GM23338 (cell line): ENCODE data around the gene UPP2. TPM values are rescaled to one million over a fixed set of nuclear protein-coding genes. Genes with fewer than 3 reads are reported as not detected.

ENCODE experiments used
- ATAC-seq: fragments of 200-7000 bp; cut with Tn5 transposase; 3 replicates; pipeline ENCODE4 v1.9.1; 2020
- DNase-seq: peaks from one replicate; pipeline ENCODE4 v3.0.0-alpha.2; 2015; ENCODE audit warnings: low spot score
- H2AFZ ChIP-seq: fragments of 200-600 bp; sonication (generic); 2 replicates; pipeline ENCODE4 v1.8.0; 2016; ENCODE audit warnings: antibody characterized with exemption, mild to moderate bottlenecking, moderate library complexity
- H3F3A ChIP-seq: fragments of 200-600 bp; sonication (generic); replicated peaks from 2 replicates; pipeline ENCODE4 v1.8.0; 2017; ENCODE audit warnings: antibody characterized with exemption, mixed run types, low read depth
- H3K27ac ChIP-seq: fragments of 200-600 bp; sonication (generic); 2 replicates; pipeline ENCODE4 v1.6.1; 2016; ENCODE audit warnings: low read depth
- H3K27me3 ChIP-seq: fragments of 200-600 bp; sonication (generic); 2 replicates; pipeline ENCODE4 v1.8.0; 2016; ENCODE audit warnings: mild to moderate bottlenecking, mixed run types, moderate library complexity; ENCODE audit not compliant: insufficient read depth
- H3K36me3 ChIP-seq: fragments of 200-600 bp; sonication (generic); 2 replicates; pipeline ENCODE4 v1.8.0; 2016; ENCODE audit warnings: mild to moderate bottlenecking; ENCODE audit not compliant: insufficient read depth
- H3K4me1 ChIP-seq: fragments of 200-600 bp; sonication (generic); 2 replicates; pipeline ENCODE4 v1.8.0; 2016; ENCODE audit warnings: mild to moderate bottlenecking, moderate library complexity; ENCODE audit not compliant: insufficient read depth
- H3K4me2 ChIP-seq: fragments of 200-600 bp; sonication (generic); 2 replicates; pipeline ENCODE4 v1.7.1; 2017; ENCODE audit warnings: mixed run types
- H3K4me3 ChIP-seq: fragments of 200-600 bp; sonication (generic); 2 replicates; pipeline ENCODE4 v1.6.1; 2016; ENCODE audit warnings: mixed run types
- H3K79me2 ChIP-seq: fragments of 200-600 bp; sonication (generic); replicated peaks from 2 replicates; pipeline ENCODE4 v1.8.0; 2017; ENCODE audit warnings: mild to moderate bottlenecking; ENCODE audit not compliant: insufficient read depth
- H3K9me2 ChIP-seq: fragments of 200-600 bp; sonication (generic); 2 replicates; pipeline ENCODE4 v1.8.0; 2017; ENCODE audit not compliant: insufficient read depth
- H4K20me1 ChIP-seq: fragments of 200-600 bp; sonication (generic); replicated peaks from 2 replicates; pipeline ENCODE4 v1.8.0; 2017; ENCODE audit warnings: mild to moderate bottlenecking; ENCODE audit not compliant: insufficient read depth
- H3K27ac Mint-ChIP-seq: 2 replicates; pipeline ENCODE4 v1.8.0; 2020; ENCODE audit warnings: inconsistent platforms, mild to moderate bottlenecking, moderate library complexity, mixed read lengths
- H3K27me3 Mint-ChIP-seq: 3 replicates; pipeline ENCODE4 v1.8.0; 2022; ENCODE audit warnings: low read depth, mild to moderate bottlenecking, moderate library complexity, mixed read lengths, inconsistent platforms; ENCODE audit not compliant: insufficient read depth, poor library complexity
- H3K36me3 Mint-ChIP-seq: 3 replicates; pipeline ENCODE4 v1.8.0; 2021; ENCODE audit warnings: low read depth, mild to moderate bottlenecking, inconsistent platforms, moderate library complexity, mixed read lengths
- H3K4me1 Mint-ChIP-seq: 3 replicates; pipeline ENCODE4 v1.8.0; 2020; ENCODE audit warnings: mild to moderate bottlenecking, inconsistent platforms, mixed read lengths
- H3K4me3 Mint-ChIP-seq: 3 replicates; pipeline ENCODE4 v1.8.0; 2021; ENCODE audit warnings: moderate library complexity, mild to moderate bottlenecking, inconsistent platforms, mixed read lengths
- H3K9me3 Mint-ChIP-seq: 3 replicates; pipeline ENCODE4 v1.8.0; 2020; ENCODE audit warnings: moderate library complexity, mild to moderate bottlenecking, inconsistent platforms, mixed read lengths
- CREB1 ChIP-seq: fragments of 250-450 bp; sonication (Bioruptor Pico); IDR thresholded peaks from 2 replicates; pipeline ENCODE4 v1.5.0; 2020; ENCODE audit warnings: low read depth, mild to moderate bottlenecking, moderate library complexity
- ETS1 ChIP-seq: IDR thresholded peaks from 2 replicates; pipeline ENCODE4 v1.6.1; 2016; ENCODE audit warnings: antibody characterized with exemption
- EZH2 ChIP-seq: fragments of 200-600 bp; sonication (generic); IDR thresholded peaks from one replicate; pipeline ENCODE4 v1.8.0; 2017; ENCODE audit warnings: antibody characterized with exemption, mild to moderate bottlenecking, low read depth; ENCODE audit not compliant: unreplicated experiment
- EZH2phosphoT487 ChIP-seq: fragments of 200-600 bp; sonication (generic); IDR thresholded peaks from one replicate; pipeline ENCODE4 v1.8.1; 2018; ENCODE audit warnings: antibody characterized with exemption; ENCODE audit not compliant: unreplicated experiment
- POLR2AphosphoS5 ChIP-seq: IDR thresholded peaks from 2 replicates; pipeline ENCODE4 v1.6.1; 2016; ENCODE audit warnings: antibody characterized with exemption, low read depth
- REST ChIP-seq: IDR thresholded peaks from one replicate; pipeline ENCODE4 v1.6.1; 2018; ENCODE audit warnings: antibody characterized with exemption; ENCODE audit not compliant: unreplicated experiment
- ZNF331 ChIP-seq: fragments of 250-450 bp; sonication (Bioruptor Pico); IDR thresholded peaks from 2 replicates; pipeline ENCODE4 v1.5.0; 2020; ENCODE audit warnings: low read depth, mild to moderate bottlenecking, moderate library complexity
- long read RNA-seq: library from polyadenylated mRNA; unstranded; transcript quantifications from one replicate; pipeline ENCODE4 v2.0.0, GENCODE V29; 2020; ENCODE audit not compliant: unreplicated experiment
- polyA plus RNA-seq: library from polyadenylated mRNA; unstranded; fragments of >200 nt; fragmentation: Nextera tagmentation; extraction: Ambion mirVana; gene quantifications from 2 replicates; pipeline ENCODE4 v1.2.1, GENCODE V29; 2016
- total RNA-seq: library from RNA; depleted of rRNA; stranded (reverse); fragments of >200 nt; shearing (Covaris generic); gene quantifications from 2 replicates; pipeline ENCODE4 v1.2.3, GENCODE V29; 2014; rRNA removed

The UPP2 gene
- total RNA-seq (not detected in 2 replicates), polyA plus RNA-seq (not detected in 2 replicates)
- long read RNA-seq = 0 reads

DNA sequence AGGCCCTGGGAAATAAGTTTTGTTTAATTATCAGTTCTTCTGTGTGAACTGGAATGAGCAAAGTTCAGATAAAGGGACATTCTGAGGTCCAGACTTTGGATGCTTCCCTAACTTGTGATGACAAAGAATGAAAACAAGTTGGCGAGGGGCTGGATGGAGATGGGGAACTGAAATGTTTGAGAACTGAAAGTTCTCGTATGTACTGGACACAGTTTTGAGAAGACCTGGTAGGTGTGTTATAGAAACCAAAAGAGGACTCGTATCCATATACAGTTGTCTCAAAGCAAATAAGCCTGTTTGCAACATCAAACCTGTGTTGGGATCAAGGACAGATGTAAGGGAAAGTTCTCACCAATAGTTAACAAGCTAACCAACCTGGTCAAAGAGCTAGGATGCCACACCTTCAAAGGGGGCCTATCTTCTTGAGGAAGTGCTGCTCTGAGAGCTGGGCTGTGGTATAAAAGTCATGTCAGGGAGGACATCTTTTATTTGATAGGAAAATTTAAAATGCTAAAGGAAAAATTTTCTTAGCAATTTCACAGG, at the start of gene UPP2:
UPP2 (plus strand) TSS at position 493 of the 543 bp plus-strand sequence. CDS start 188 bp downstream, outside the sequence.
- H3K4me3 Mint-ChIP-seq = no peak within 1 kb of the TSS
- no peaks in the 10 kb centered on the region for H3K36me3 Mint-ChIP-seq
- no peaks in the 10 kb centered on the region for H3F3A ChIP-seq
- H3K79me2 ChIP-seq = no peaks in the 10 kb centered on the region
- H3K4me1 ChIP-seq = 0 out of 2 replicates have a peak, but pooled peaks cover 16% of the 10 kb centered on the region
- no peak within 1 kb of the TSS for H3K4me3 ChIP-seq
- DNase-seq (no peak), ATAC-seq (no peak)
- no peak within 1 kb of the TSS for H2AFZ ChIP-seq
- TF ChIP-seq REST (no peak), POLR2AphosphoS5 (no peak), ETS1 (no peak), CREB1 (CRISPR knock-in tag) (no peak), EZH2phosphoT487 (no peak), EZH2 (no peak), ZNF331 (CRISPR knock-in tag) (no peak)
- no peak within 1 kb of the TSS for H3K27ac Mint-ChIP-seq
- no peaks in the 10 kb centered on the region for H3K9me3 Mint-ChIP-seq
- H3K27me3 Mint-ChIP-seq = no peaks in the 10 kb centered on the region
- H3K4me2 ChIP-seq = no peak within 1 kb of the TSS
- no peaks in the 10 kb centered on the region for H3K27me3 ChIP-seq
- H3K27ac ChIP-seq = no peak within 1 kb of the TSS
- 0 out of 2 replicates have a peak, but pooled peaks cover 5% of the 10 kb centered on the region for H3K9me2 ChIP-seq
- H3K4me1 Mint-ChIP-seq = peaks cover 14% of the 10 kb centered on the region
- H3K36me3 ChIP-seq = no peaks in the 10 kb centered on the region
- H4K20me1 ChIP-seq = no peaks in the 10 kb centered on the region

- Histone ChIP-seq H3F3A (no peaks in the 10 kb centered on the region), H3K4me3 (no peak overlapping the region), H3K9me2 (peaks cover 6% of the 10 kb centered on the region; the same call in 1 of the 2 replicates), H2AFZ (no peak overlapping the region), H3K79me2 (no peaks in the 10 kb centered on the region), H3K36me3 (no peaks in the 10 kb centered on the region), H3K4me2 (no peak overlapping the region), H3K27ac (no peak overlapping the region), H3K4me1 (no peaks in the 10 kb centered on the region), H3K27me3 (no peaks in the 10 kb centered on the region), H4K20me1 (no peaks in the 10 kb centered on the region)
- H3K9me3 Mint-ChIP-seq = no peaks in the 10 kb centered on the region
- H3K4me1 Mint-ChIP-seq = peaks cover 3% of the 10 kb centered on the region; the same call in 2 of the 3 replicates
- H3K4me3 Mint-ChIP-seq = no peak overlapping the region
- H3K27ac Mint-ChIP-seq = no peak overlapping the region
- H3K27me3 Mint-ChIP-seq = no peaks in the 10 kb centered on the region
- no peak for TF ChIP-seq REST
- H3K36me3 Mint-ChIP-seq = no peaks in the 10 kb centered on the region
- no peak for ATAC-seq
- DNase-seq = no peak
Measured at GRCh38 chr2:158052761-158053160, 48.9 kb upstream of the UPP2 start.
